Measurements from ENCODE around the gene SYTL2. TPM values are rescaled to one million over a fixed set of nuclear protein-coding genes. Genes with fewer than 3 reads are reported as not detected.
"Not testable (repeated sequence)": the region's sequence is repeated elsewhere in the genome, so short reads cannot be mapped to it uniquely, and the experiment has no call there.

The SYTL2 gene
- total RNA-seq, 1 experiment from 2014 or later: 57.1 TPM

DNA sequence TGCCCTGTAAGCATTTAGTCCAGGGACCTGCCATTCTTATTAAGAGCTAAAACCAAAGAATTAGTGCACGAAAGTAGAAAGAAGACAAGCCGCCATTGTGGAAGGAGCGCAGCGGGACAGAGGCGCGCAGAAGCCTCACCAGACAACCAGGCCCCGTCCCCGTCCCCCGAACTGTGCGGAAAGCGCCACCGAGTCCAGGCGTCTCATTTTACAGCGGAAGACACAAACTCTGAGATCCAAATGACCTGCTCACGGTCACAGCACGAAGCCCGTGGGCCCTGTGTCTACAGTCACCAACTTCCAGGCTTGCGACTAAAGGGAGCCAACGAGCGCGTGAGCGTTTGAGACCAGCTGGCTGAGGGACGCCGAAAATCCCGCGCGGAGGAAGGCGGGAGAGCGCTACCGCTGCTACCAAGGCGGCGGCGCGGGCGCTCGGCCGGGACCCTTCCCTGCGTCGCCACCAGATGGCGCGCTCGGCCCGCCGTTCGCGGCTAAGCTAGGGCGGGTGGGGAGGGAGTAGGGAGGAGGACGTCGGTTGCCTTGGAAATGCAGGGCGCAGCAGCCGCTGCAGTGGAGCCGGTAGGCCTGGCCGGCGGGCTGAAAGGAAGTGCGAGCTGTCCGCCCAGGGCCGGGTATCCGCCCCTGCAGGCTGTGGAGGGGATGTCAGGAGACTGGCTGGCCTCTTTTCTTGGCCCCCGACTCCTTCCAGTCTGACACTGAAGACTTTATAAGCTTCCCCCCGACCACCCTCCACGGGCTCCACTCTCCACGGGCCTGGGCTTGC, 43.8 kb upstream of the SYTL2 start:
- BruUV-seq (replicated peaks): no TSS peak
- peaks cover 10% of the 10 kb centered on the region for H3K36me3 ChIP-seq (ENCODE audit: low read depth, low read length)
- peaks cover 17% of the 10 kb centered on the region for H3K4me1 ChIP-seq (ENCODE audit: insufficient read depth, low read length)
- H3K4me2 ChIP-seq (ENCODE audit: low read length): peak overlapping the region; percentile 86
- DNase-seq (peak; percentile 99), ATAC-seq (peak; percentile 94)
- no peaks in the 10 kb centered on the region for H3K9me2 ChIP-seq (replicated peaks; ENCODE audit: low read length)
- H3K79me2 ChIP-seq (ENCODE audit: low read length): peaks cover 31% of the 10 kb centered on the region
- ChIA-PET CTCF (interaction anchor here (0.5 to 1.3 kb wide), 16 partner anchors 20 to 1466 kb away, joined by 3 to 15 read pairs (median 4); no protein-coding TSS in a partner anchor), POLR2A (ENCODE audit: unreplicated experiment) (interaction anchor here (0.7 to 0.8 kb wide), 2 partner anchors 33 to 1101 kb away, joined by 3 to 4 read pairs; no protein-coding TSS in a partner anchor)
- intact Hi-C loops (cut with micrococcal nuclease): loop anchor here (1.0 to 10.0 kb wide), 6 partner anchors 26 to 1438 kb away; no protein-coding TSS in a partner anchor
- TF ChIP-seq EZH2 (IDR thresholded peaks at IDR 0.05; ENCODE audit: low read length, unreplicated experiment) (no peak), EZH2phosphoT487 (IDR thresholded peaks at IDR 0.05; ENCODE audit: borderline replicate concordance, low read length) (no peak), CTCF (conservative IDR thresholded peaks at IDR 0.05; ENCODE audit: low read depth, low read length) (peak; percentile 68)
- no peaks in the 10 kb centered on the region for H3F3A ChIP-seq (ENCODE audit: low read length, unreplicated experiment)
- H3K27ac ChIP-seq (ENCODE audit: low read length): peak overlapping the region; percentile 84
- H2AFZ ChIP-seq (ENCODE audit: low read length): peak overlapping the region; percentile 92
- H3K9ac ChIP-seq (ENCODE audit: low read length): peak overlapping the region; percentile 92
- peak overlapping the region; percentile 78 for H3K4me3 ChIP-seq (ENCODE audit: low read length)
- H4K20me1 ChIP-seq (ENCODE audit: low read length): no peaks in the 10 kb centered on the region
- H3K27me3 ChIP-seq (ENCODE audit: low read length): no peaks in the 10 kb centered on the region
- no peaks in the 10 kb centered on the region for H3K9me3 ChIP-seq (ENCODE audit: low read length)

GRCh38 chr11:85854212-85854556, 43.2 kb upstream of the SYTL2 start:
- ChIA-PET POLR2A (ENCODE audit: unreplicated experiment) (interaction anchor here (0.7 to 0.8 kb wide), 2 partner anchors 1050 to 1102 kb away, joined by 4 to 16 read pairs; no protein-coding TSS in a partner anchor), CTCF (interaction anchor here (0.6 to 1.3 kb wide), 11 partner anchors 21 to 1466 kb away, joined by 3 to 15 read pairs (median 4); no protein-coding TSS in a partner anchor)
- Histone ChIP-seq H3K9me2 (replicated peaks; ENCODE audit: low read length) (no peaks in the 10 kb centered on the region), H3K4me3 (ENCODE audit: low read length) (peak overlapping the region; percentile 78), H3K9me3 (ENCODE audit: low read length) (no peaks in the 10 kb centered on the region), H3K4me2 (ENCODE audit: low read length) (peak overlapping the region; percentile 86), H3K79me2 (ENCODE audit: low read length) (peaks cover 31% of the 10 kb centered on the region), H3F3A (ENCODE audit: low read length, unreplicated experiment) (no peaks in the 10 kb centered on the region), H3K27ac (ENCODE audit: low read length) (peak overlapping the region; percentile 84), H3K4me1 (ENCODE audit: insufficient read depth, low read length) (peaks cover 17% of the 10 kb centered on the region), H3K27me3 (ENCODE audit: low read length) (no peaks in the 10 kb centered on the region), H3K9ac (ENCODE audit: low read length) (peak overlapping the region; percentile 92), H4K20me1 (ENCODE audit: low read length) (no peaks in the 10 kb centered on the region), H3K36me3 (ENCODE audit: low read depth, low read length) (peaks cover 10% of the 10 kb centered on the region), H2AFZ (ENCODE audit: low read length) (peak overlapping the region; percentile 71)
- intact Hi-C loops (cut with micrococcal nuclease): loop anchor here (1.0 to 10.0 kb wide), 4 partner anchors 25 to 341 kb away; no protein-coding TSS in a partner anchor
- ATAC-seq (no peak), DNase-seq (no peak)
- BruUV-seq (replicated peaks): TSS peak; percentile 83
- TF ChIP-seq EZH2 (IDR thresholded peaks at IDR 0.05; ENCODE audit: low read length, unreplicated experiment) (no peak), EZH2phosphoT487 (IDR thresholded peaks at IDR 0.05; ENCODE audit: borderline replicate concordance, low read length) (no peak), CTCF (conservative IDR thresholded peaks at IDR 0.05; ENCODE audit: low read depth, low read length) (no peak)

DNA sequence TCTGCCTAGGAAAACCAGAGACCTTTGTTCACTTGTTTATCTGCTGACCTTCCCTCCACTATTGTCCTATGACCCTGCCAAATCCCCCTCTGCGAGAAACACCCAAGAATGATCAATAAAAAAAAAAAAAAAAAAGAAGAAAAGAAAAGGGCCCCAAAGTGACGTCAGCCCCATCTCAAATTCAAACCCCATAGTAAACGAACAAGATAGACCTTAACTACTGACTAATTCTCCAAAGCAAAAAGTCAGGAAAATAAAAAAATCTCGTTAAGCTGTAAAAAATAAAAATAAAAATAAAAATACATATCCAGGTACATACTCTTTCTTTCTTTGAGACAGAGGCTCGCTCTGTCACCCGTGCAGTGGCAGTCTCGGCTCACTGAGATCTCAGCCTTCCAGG, 42.6 kb upstream of the SYTL2 start:
- H3F3A ChIP-seq (ENCODE audit: low read length, unreplicated experiment); H4K20me1 ChIP-seq (ENCODE audit: low read length); H3K9me2 ChIP-seq (replicated peaks; ENCODE audit: low read length); BruUV-seq (replicated peaks); H2AFZ ChIP-seq (ENCODE audit: low read length); H3K9me3 ChIP-seq (ENCODE audit: low read length); H3K27me3 ChIP-seq (ENCODE audit: low read length): not testable (repeated sequence)
- Histone ChIP-seq H3K9ac (ENCODE audit: low read length) (peak overlapping the region; percentile 92), H3K4me2 (ENCODE audit: low read length) (peak overlapping the region; percentile 86), H3K4me1 (ENCODE audit: insufficient read depth, low read length) (peaks cover 22% of the 10 kb centered on the region), H3K79me2 (ENCODE audit: low read length) (peaks cover 31% of the 10 kb centered on the region), H3K4me3 (ENCODE audit: low read length) (peak overlapping the region; percentile 78), H3K36me3 (ENCODE audit: low read depth, low read length) (peaks cover 10% of the 10 kb centered on the region), H3K27ac (ENCODE audit: low read length) (peak overlapping the region; percentile 84)
- ChIA-PET POLR2A (ENCODE audit: unreplicated experiment) (interaction anchor here (0.6 to 0.7 kb wide), 2 partner anchors 22 to 1051 kb away, joined by 3 to 16 read pairs; no protein-coding TSS in a partner anchor), CTCF (interaction anchor here (0.6 to 0.7 kb wide), 2 partner anchors 26 to 44 kb away, joined by 3 to 8 read pairs; no protein-coding TSS in a partner anchor)
- DNase-seq (peak; percentile 53), ATAC-seq (peak; percentile 7)
- intact Hi-C loops (cut with micrococcal nuclease): loop anchor here (10.0 kb wide), 1 partner anchor 341 kb away; no protein-coding TSS in a partner anchor

DNA sequence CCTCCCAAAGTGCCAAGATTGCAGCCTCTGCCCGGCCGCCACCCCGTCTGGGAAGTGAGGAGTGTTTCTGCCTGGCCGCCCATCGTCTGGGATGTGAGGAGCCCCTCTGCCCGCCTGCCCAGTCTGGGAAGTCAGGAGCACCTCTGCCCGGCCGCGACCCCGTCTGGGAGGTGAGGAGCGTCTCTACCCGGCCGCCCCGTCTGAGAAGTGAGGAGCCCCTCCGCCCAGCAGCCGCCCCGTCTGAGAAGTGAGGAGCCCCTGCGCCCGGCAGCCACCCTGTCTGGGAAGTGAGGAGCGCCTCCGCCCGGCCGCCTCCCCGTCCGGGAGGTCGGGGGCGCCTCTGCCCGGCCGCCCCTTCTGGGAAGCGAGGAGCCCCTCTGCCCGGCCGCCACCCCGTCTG, 41.8 kb upstream of the SYTL2 start:
- ATAC-seq; H3K9ac ChIP-seq (ENCODE audit: low read length); H3K4me2 ChIP-seq (ENCODE audit: low read length); H3K27me3 ChIP-seq (ENCODE audit: low read length); H3K9me2 ChIP-seq (replicated peaks; ENCODE audit: low read length); H3K9me3 ChIP-seq (ENCODE audit: low read length); H4K20me1 ChIP-seq (ENCODE audit: low read length); H2AFZ ChIP-seq (ENCODE audit: low read length); DNase-seq; H3F3A ChIP-seq (ENCODE audit: low read length, unreplicated experiment); BruUV-seq (replicated peaks); H3K4me3 ChIP-seq (ENCODE audit: low read length); CTCF ChIA-PET: not testable (repeated sequence)
- intact Hi-C loops (cut with micrococcal nuclease): loop anchor here (10.0 kb wide), 1 partner anchor 342 kb away; no protein-coding TSS in a partner anchor
- H3K36me3 ChIP-seq (ENCODE audit: low read depth, low read length): peaks cover 10% of the 10 kb centered on the region
- H3K4me1 ChIP-seq (ENCODE audit: insufficient read depth, low read length): peaks cover 30% of the 10 kb centered on the region
- peak overlapping the region; percentile 20; the same call in 1 of the 2 replicates for H3K27ac ChIP-seq (ENCODE audit: low read length)
- H3K79me2 ChIP-seq (ENCODE audit: low read length): peaks cover 32% of the 10 kb centered on the region
- POLR2A ChIA-PET (ENCODE audit: unreplicated experiment): interaction anchor here (0.8 kb wide), 1 partner anchor 93 kb away, joined by 3 read pairs; no protein-coding TSS in a partner anchor

Data from PC-3 (cell line).